RPMI8226 (cell line): ENCODE results near the gene KAT2A.
A peak's percentile ranks its signal among the peaks of the same experiment; 100 is the strongest.

Source experiments
- DNase-seq: peaks from one replicate; pipeline ENCODE4 v3.0.0-alpha.2; 2015

KAT2A gene

GRCh38 chr17:42135151-42135550 lies 14.0 kb upstream of the KAT2A start:
- DNase-seq: no peak

- DNase-seq: peak; percentile 93
Measured at GRCh38 chr17:42133461-42134041, 12.4 kb upstream of the KAT2A start.

- DNase-seq: peak; percentile 58
Measured at GRCh38 chr17:42132941-42133340, 11.8 kb upstream of the KAT2A start.

- DNase-seq: no peak
Measured at GRCh38 chr17:42131981-42132432, 10.8 kb upstream of the KAT2A start.

- DNase-seq: no peak
Measured at GRCh38 chr17:42131232-42131631, 10.1 kb upstream of the KAT2A start.

- no peak for DNase-seq
Measured at GRCh38 chr17:42130310-42130936, 9.3 kb upstream of the KAT2A start.

- DNase-seq: peak; percentile 66
Measured at GRCh38 chr17:42129109-42129837, 8.1 kb upstream of the KAT2A start.

- DNase-seq: no peak
Measured at GRCh38 chr17:42127414-42127813, 6.2 kb upstream of the KAT2A start.

- DNase-seq: no peak
Measured at GRCh38 chr17:42126836-42127235, 5.7 kb upstream of the KAT2A start.

- DNase-seq: no peak
Measured at GRCh38 chr17:42125565-42125964, 4.4 kb upstream of the KAT2A start.

GRCh38 chr17:42124256-42124655 lies 3.1 kb upstream of the KAT2A start:
- no peak for DNase-seq

GRCh38 chr17:42122371-42123303 lies 1.5 kb upstream of the KAT2A start, which contains the start of gene HSPB9:
TSS of gene HSPB9 (plus strand) at chr17:42122804. CDS start at chr17:42122851, 47 bp downstream.
- no peak for DNase-seq

- DNase-seq: peak; percentile 14
Measured at GRCh38 chr17:42120161-42120769, 902 bp downstream of the KAT2A start.

- DNase-seq: no peak
Measured at GRCh38 chr17:42119301-42119700, 1.9 kb downstream of the KAT2A start.

GRCh38 chr17:42118545-42118944 lies 2.6 kb downstream of the KAT2A start:
- peak; percentile 58 for DNase-seq

GRCh38 chr17:42118126-42118510 lies 3.0 kb downstream of the KAT2A start:
- no peak for DNase-seq

GRCh38 chr17:42117397-42118125 lies 3.6 kb downstream of the KAT2A start:
- DNase-seq: no peak

GRCh38 chr17:42116705-42117396 lies 4.3 kb downstream of the KAT2A start:
- peak; percentile 87 for DNase-seq

GRCh38 chr17:42114118-42114517 lies 7.0 kb downstream of the KAT2A start:
- DNase-seq: no peak

GRCh38 chr17:42113293-42114069 lies 7.7 kb downstream of the KAT2A start:
- no peak for DNase-seq
